GM19193 (cell line): ENCODE measurements around the gene TYROBP.

Experiments
- POLR2A ChIP-seq: IDR thresholded peaks from 4 replicates; pipeline ENCODE4 v1.6.1; 2011; ENCODE audit not compliant: insufficient read depth, insufficient read length; ENCODE audit errors: extremely low read depth

Gene TYROBP

DNA sequence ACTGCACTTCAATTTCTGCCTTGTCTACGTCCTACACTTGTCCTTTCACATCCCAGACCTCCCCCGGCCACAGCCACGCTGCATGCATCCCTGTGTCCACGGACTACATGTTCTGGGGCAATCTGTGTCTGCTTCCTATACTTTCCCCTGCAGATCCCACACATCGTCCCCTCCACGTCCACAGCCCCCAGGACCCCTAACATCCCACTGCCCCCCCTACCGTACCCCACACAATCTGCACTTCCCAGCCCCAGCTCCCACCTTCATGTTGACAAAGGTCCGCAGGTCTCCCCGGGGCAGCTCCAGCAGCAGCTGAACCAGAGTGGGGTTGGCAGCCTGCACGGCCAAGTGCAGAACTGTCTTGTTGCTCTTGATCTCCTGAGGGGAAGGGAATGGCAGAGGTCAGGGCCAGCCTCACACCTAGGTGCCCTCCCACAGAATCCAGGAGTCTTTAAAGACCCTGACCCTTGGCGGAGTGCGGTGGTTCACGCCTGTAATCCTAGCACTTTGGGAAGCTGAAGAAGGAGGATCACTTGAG, 17.9 kb downstream of the TYROBP start:
- peak; percentile 23 for TF ChIP-seq POLR2A

DNA sequence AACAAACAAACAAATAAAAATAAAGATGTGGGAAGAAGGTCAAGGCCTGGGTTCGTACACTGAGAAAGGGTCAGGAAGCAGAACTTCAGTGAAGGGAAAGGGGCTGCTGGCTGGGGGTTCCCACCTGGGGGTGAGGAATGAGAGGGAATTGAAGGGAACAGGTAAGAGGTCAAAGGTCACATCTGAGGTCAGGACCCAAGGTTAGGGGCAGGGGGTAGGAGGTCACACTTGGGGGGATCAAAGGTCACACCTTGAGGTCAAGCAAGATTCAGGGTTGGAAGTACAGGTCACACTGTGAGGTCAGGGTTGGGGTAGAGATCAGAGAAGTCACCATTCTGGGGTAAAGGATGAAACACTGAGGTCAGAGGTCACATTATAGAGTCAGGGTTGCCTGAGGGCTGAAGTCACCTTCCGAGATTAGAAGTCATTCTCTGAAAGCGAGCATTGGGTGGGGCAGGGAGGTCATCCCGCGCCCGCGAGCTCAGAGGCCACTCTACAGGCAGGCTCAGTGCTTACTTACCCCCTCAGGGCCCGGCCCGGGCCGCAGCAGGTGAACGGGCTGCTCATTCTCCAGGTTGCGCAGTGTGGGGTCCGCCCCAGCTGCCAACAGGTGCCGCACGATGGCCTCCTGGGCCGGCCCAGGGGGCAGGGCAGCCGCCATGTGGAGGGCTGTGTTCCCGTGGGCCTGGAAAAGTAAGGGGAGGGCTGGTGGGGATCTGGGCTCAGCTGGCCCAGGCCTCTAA, 18.6 kb downstream of the TYROBP start:
- peak; percentile 11 for TF ChIP-seq POLR2A

DNA sequence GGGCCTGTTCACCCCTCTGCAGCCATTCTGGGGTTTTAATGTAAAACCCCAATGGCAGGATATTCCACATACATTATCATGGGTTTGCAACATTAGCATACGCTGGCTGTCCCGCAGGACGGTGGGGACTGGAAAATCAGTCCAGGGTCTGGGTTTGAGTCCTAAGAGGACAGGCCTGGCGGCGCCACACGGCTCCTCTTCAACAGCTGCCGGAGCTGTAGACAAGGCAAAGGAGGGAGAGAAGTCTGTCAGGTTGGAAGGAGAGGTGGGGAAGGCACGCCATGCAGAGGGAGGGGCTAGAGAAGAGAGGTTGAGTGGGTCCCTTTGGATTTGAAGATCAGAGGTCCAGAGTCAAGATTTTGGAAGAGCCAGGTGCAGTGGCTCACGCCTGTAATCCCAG, 19.7 kb downstream of the TYROBP start:
- TF ChIP-seq POLR2A: no peak

DNA sequence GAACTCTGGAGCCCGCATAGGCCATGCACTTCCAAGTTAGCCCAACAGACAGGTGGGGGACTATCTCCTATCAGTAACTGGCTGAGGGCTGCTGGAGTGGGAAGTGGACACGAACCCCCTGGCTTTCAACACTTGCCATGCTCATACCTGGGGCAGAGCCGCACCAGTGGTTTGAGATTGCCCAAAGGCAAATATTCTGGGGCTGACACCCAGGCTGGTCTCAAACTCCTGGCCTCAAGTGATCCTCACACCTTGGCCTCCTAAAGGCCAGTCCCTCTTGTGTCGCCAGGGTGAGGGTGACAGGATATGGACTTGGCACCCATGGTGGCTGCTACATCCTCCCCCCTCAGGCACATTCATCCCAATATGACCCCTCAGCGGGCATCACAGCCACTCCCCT, 20.9 kb downstream of the TYROBP start:
- peak; percentile 50 for TF ChIP-seq POLR2A

DNA sequence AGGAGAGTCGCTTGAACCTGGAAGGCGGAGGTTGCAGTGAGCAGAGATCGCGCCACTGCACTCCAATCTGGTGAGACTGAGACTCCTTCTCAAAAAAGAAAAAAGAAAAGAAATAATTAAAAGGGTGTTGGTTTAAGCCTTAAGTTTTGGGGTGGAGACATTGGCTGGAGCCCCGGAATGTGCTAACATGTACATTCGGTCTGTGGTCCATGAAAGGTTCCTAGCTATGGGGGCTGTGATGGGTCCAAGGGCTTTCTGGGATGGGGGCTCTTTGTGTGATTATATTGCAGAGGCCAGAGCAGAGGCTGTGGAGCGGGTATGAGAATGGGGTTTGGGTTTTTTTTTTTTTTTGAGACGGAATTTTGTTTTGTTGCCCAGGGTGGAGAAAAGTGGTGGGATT, 22.2 kb downstream of the TYROBP start:
- TF ChIP-seq POLR2A: no peak

DNA sequence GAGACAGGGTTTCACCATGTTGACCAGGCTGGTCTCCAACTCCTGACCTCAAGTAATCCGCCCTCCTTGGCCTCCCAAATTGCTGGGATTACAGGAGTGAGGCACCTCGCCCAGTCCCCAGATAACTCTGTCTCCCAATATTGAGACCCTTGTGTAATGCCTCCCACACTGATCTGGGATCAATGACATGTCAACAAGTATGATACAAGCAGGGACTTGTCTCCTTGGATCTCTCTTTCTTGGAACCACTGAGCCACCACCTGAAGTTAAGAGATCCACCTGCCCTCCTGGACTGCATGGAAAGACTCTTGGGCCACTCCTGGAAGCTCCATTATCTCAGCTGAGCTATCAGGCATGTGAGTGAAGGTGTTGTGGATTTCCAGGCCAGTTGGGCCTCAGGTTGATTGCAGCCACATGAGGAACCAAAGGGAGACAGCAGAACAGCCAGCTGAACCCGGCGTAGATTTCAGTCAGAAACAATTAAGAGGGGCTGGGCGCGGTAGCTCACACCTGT, 22.8 kb downstream of the TYROBP start:
- TF ChIP-seq POLR2A: no peak

DNA sequence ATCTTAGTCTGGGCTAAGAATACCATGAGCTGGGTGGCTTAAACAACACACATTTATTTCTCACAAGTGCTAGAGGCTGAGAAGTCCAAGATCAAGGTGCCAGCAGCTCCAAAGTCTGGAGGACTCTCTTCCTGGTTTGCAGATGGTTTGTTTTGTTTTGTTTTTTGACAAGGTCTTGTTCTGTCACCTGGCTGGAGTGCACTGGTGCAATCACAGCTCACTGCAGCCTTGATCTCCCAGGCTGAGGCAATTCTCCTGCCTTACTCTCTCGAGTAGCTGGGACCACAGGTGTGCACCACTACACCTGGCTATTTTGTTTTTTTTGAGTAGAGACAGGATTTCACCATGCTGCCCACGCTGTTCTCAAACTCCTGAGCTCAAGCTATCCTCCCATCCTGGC, 24.2 kb downstream of the TYROBP start:
- no peak for TF ChIP-seq POLR2A

DNA sequence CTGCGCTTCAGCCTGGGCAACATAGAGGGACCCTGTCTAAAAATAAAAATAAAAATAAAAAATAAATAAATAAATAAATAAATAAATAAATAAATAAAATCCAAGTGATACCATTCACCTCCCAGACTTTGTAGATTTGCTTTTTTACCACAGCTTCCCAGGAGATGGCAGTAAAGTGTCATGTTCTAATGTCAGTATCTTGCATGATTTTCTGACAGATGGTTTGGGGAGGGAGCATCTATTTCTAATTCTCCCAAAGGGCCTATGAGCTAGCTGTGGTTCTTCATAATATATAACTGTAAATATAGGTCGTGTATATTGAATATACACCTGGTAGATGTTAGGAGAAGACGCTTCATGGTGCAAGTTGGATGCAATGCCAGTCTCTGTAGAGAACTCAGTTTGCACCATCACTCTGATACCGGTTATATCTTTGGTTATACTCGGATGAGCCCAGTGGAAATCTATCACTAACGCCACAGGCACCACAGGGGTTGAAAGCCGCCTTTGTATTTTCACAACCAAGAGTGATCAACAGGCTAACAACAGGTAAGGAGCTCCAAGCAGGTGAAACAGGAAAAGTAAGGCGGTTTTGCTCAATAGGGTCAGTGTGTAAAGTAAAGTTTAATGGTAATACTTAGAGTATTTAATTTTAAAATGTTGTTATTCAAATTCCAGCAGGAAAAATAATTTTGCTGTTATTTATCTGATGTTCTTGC, 25.8 kb downstream of the TYROBP start:
- TF ChIP-seq POLR2A: no peak

DNA sequence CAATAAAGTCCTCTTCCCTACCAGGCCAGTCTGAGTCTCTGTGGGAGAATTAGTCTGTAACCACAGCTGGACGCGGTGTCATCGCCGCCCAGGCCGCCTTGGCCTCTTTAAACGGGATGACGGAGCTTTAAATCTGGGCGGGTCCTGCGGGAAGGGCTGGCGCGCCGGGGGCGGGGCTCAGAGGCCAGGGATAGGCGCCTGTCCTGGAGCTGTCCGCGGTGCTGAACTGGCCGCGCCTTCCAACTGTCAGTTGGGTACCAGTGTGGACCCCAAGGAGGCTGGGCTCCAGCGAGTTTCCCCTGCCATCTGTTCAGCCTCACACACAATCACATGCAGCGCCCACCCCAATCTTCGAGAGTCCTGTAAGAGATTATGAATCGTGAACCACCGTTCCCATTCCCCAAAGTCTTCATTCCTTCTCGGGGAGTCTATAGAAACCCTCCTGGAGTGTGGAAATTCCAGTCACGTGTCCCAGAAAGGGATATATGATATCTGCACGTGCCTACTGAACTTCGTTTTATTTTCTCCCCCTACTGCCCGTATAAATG, 28.3 kb downstream of the TYROBP start:
- TF ChIP-seq POLR2A: no peak

DNA sequence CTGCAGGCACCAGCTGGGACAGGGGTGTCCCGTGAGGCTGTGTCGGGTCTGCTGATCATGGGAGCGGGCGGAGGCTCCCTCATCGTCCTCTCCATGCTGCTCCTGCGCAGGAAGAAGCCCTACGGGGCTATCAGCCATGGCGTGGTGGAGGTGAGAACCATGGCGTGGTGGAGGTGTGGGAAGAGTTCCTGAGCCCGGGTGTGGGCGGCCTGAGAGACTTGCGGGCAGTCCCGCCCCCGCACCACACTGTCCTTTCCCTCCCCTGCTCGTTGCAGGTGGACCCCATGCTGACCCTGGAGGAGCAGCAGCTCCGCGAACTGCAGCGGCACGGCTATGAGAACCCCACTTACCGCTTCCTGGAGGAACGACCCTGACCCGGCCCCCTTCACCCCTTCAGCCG, 29.0 kb downstream of the TYROBP start:
- TF ChIP-seq POLR2A: no peak

DNA sequence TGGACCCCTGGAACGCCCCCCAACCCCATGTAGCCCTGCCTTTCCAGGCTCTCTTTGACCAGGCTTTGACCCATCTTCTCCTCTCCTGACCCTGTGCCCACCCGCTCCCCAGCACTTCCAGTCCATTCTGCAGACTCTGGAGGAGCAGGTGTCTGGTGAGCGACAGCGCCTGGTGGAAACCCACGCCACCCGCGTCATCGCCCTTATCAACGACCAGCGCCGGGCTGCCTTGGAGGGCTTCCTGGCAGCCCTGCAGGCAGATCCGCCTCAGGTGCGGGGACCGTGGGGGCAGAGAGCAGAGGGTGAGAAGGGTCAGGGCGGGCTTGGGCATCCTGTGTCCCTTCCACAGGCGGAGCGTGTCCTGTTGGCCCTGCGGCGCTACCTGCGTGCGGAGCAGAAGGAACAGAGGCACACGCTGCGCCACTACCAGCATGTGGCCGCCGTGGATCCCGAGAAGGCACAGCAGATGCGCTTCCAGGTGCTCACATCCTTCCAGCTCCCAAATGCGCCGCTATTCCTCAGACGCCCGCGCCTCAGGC, 33.6 kb downstream of the TYROBP start:
- TF ChIP-seq POLR2A: no peak

DNA sequence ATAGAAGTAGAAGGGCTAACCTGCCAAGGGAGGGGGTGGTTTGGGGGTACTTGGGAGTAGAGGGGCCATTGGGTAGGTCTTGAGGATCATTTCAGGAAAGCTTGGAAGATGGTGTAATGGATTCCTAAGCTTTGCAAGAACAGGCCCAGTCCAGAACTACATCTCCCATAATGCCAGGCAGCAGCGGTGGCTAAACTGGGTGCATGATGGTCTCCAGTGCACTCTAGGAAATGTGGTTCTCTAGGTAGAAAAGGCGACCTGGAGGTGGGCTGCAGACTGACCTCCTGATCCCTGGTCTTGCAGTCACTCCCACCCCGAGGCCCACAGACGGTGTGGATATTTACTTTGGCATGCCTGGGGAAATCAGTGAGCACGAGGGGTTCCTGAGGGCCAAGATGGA, 35.9 kb downstream of the TYROBP start:
- TF ChIP-seq POLR2A: no peak

DNA sequence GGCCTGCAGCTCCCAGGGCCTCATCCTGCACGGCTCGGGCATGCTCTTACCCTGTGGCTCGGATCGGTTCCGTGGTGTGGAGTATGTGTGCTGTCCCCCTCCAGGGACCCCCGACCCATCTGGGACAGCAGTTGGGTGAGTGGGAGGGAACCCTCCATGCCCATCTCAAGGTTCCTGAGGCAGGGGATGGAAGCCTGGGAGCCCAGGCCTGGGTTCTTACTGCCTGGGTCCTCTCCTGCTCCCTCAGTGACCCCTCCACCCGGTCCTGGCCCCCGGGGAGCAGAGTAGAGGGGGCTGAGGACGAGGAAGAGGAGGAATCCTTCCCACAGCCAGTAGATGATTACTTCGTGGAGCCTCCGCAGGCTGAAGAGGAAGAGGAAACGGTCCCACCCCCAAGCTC, 36.5 kb downstream of the TYROBP start:
- TF ChIP-seq POLR2A: no peak

DNA sequence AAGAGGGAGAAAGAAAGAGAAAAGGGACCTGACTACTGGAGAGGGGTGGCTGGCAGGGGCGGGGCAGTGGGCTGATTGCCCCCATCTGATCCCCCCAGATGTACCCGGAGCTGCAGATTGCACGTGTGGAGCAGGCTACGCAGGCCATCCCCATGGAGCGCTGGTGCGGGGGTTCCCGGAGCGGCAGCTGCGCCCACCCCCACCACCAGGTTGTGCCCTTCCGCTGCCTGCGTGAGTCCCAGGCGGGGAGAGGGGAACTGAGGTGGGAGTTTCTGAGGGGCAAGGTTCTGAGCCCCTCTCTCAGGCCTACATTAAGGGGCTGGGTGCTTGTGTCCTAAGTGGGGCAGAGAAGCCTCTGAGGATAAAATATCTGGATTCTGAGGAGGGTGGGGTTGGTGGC, 37.3 kb downstream of the TYROBP start:
- TF ChIP-seq POLR2A: no peak
